Measurements from ENCODE around the gene DNAJB6.

DNAJB6 gene

GRCh38 chr7:157362729-157363128 is 25.9 kb downstream of the DNAJB6 start:
- H3K4me3 ChIP-seq (ENCODE audit: low read depth, low read length): no peak overlapping the region
- TF ChIP-seq CTCF (IDR thresholded peaks at IDR 0.05; ENCODE audit: low read depth, low read length, missing control alignments): no peak

GRCh38 chr7:157366722-157367121 is 29.9 kb downstream of the DNAJB6 start:
- DNase-seq (ENCODE audit: low read depth): no peak
- no peak overlapping the region for H3K4me3 ChIP-seq (ENCODE audit: low read depth, low read length)
- TF ChIP-seq CTCF (IDR thresholded peaks at IDR 0.05; ENCODE audit: low read depth, low read length, missing control alignments): no peak

More at GRCh38 chr7:157362729-157363128, 25.9 kb downstream of the DNAJB6 start:
- DNase-seq (ENCODE audit: low read depth): no peak

- no peak for DNase-seq (ENCODE audit: low read depth)
- no peak for TF ChIP-seq CTCF (IDR thresholded peaks at IDR 0.05; ENCODE audit: low read depth, low read length, missing control alignments)
Observed at GRCh38 chr7:157368955-157369354, 32.2 kb downstream of the DNAJB6 start.

GRCh38 chr7:157370742-157371141 is 33.9 kb downstream of the DNAJB6 start:
- no peak for TF ChIP-seq CTCF (IDR thresholded peaks at IDR 0.05; ENCODE audit: low read depth, low read length, missing control alignments)
- H3K4me3 ChIP-seq (ENCODE audit: low read depth, low read length): no peak overlapping the region
- no peak for DNase-seq (ENCODE audit: low read depth)

More at GRCh38 chr7:157368955-157369354, 32.2 kb downstream of the DNAJB6 start:
- no peak overlapping the region for H3K4me3 ChIP-seq (ENCODE audit: low read depth, low read length)

- no peak overlapping the region for H3K4me3 ChIP-seq (ENCODE audit: low read depth, low read length)
- DNase-seq (ENCODE audit: low read depth): no peak
- TF ChIP-seq CTCF (IDR thresholded peaks at IDR 0.05; ENCODE audit: low read depth, low read length, missing control alignments): no peak
Observed at GRCh38 chr7:157371296-157371695, 34.5 kb downstream of the DNAJB6 start.

GRCh38 chr7:157372300-157373232 is 35.8 kb downstream of the DNAJB6 start:
- H3K4me3 ChIP-seq (ENCODE audit: low read depth, low read length): no peak overlapping the region
- no peak for DNase-seq (ENCODE audit: low read depth)
- TF ChIP-seq CTCF (IDR thresholded peaks at IDR 0.05; ENCODE audit: low read depth, low read length, missing control alignments): no peak
